Lower leg skin (tissue), 3 donors: ENCODE data around the gene WDFY2.

Experiments
- POLR2A ChIP-seq, 2 donors: fragments of 450-650 bp; IDR thresholded peaks; one replicate each; pipeline ENCODE4 v1.6.1; 2016 to 2017; ENCODE audit warnings: antibody characterized with exemption in 2 of 2, mild to moderate bottlenecking in 1 of 2, moderate library complexity in 1 of 2
- TF ChIP-seq, protein P1 (sequence below), 3 donors: fragments of 450-650 bp; IDR thresholded peaks; one replicate each; pipeline ENCODE4 v1.5.1; 2016; ENCODE audit warnings: antibody characterized with exemption in 3 of 3, mild to moderate bottlenecking in 3 of 3, moderate library complexity in 2 of 3

- TF ChIP-seq, protein P1, sequence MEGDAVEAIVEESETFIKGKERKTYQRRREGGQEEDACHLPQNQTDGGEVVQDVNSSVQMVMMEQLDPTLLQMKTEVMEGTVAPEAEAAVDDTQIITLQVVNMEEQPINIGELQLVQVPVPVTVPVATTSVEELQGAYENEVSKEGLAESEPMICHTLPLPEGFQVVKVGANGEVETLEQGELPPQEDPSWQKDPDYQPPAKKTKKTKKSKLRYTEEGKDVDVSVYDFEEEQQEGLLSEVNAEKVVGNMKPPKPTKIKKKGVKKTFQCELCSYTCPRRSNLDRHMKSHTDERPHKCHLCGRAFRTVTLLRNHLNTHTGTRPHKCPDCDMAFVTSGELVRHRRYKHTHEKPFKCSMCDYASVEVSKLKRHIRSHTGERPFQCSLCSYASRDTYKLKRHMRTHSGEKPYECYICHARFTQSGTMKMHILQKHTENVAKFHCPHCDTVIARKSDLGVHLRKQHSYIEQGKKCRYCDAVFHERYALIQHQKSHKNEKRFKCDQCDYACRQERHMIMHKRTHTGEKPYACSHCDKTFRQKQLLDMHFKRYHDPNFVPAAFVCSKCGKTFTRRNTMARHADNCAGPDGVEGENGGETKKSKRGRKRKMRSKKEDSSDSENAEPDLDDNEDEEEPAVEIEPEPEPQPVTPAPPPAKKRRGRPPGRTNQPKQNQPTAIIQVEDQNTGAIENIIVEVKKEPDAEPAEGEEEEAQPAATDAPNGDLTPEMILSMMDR (IDR thresholded peaks at IDR 0.05), result no peak
- TF ChIP-seq POLR2A (IDR thresholded peaks at IDR 0.05), result no peak
Measured at GRCh38 chr13:51802631-51803418, 218.6 kb downstream of the WDFY2 start.
